D721Med (cell line): Measurements from ENCODE around the gene SYT9.

Source experiments
- DNase-seq: peaks from one replicate; pipeline ENCODE4 v3.0.0; 2011; ENCODE audit warnings: low spot score; ENCODE audit not compliant: insufficient read length
- FAIRE-seq: peaks from 2 replicates; lab custom pipeline; 2011; peaks lifted over from hg19 to GRCh38; lab: Jason Lieb, UNC
- CTCF ChIP-seq: IDR thresholded peaks from 2 replicates; pipeline ENCODE4 v1.5.1; 2012; ENCODE audit warnings: mild to moderate bottlenecking, control low read depth; ENCODE audit not compliant: insufficient read depth; ENCODE audit errors: missing control alignments

SYT9 gene

DNA sequence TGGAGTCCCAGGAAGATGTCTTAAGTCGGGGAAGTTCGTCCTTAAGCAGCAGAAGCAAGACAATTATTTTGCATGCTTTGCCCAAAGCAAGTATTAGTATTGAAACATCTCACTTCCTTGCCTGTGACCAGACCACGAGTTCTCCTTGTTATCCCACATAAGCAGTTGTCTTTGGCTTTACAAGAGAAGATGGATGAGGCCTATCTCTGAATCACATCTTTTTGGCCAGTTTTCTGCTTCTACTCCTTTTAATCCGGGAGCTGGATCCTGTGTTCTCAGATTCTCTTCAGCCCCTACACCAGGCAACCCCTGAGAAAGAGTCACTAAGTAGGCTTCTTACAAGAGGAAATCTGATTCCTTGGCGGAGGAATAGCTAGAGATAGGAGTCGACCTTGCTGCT is 2.1 kb downstream of the SYT9 start:
- no peak for FAIRE-seq
- DNase-seq: no peak
- no peak for TF ChIP-seq CTCF

GRCh38 chr11:7254731-7255291 is 3.1 kb downstream of the SYT9 start:
- no peak for TF ChIP-seq CTCF
- FAIRE-seq (no peak), DNase-seq (no peak)

DNA sequence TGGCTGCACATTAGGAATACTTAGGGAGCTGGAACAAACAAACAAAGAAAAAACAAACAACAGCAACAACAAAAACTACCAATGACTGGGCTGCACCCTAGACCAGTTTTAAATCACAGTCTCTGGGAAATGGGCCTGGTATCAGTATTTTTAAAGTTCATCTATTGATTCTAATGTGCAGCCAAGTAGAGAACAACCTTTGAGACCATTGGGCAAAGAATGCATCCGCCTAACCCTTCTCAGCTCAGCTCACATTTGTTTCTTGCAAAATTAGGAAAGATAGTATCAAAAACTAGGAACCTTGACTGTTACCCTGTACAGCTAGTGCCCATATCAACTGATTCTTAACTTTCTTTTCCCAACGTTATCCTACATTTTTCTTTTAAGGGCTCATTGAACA is 5.2 kb downstream of the SYT9 start:
- DNase-seq (no peak), FAIRE-seq (no peak)
- TF ChIP-seq CTCF: no peak

DNA sequence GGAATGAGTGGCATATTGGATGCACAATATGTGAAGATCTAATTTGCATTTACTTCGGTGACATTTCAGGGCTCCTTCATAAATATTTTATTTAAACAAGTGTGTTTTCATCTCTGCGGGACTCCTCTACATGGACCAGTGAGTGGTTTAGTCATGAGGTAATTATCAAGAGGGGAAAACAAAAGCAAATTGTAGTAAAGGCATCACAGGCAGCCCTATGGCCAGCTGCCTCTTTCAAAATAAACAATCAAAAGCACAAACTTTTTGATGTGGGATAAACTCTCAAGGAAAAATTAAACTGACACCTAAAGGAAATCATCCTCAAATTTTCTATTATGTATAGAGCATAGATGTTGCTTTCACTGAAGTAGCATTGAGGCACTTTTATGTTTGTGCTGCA is 6.0 kb downstream of the SYT9 start:
- no peak for TF ChIP-seq CTCF

DNA sequence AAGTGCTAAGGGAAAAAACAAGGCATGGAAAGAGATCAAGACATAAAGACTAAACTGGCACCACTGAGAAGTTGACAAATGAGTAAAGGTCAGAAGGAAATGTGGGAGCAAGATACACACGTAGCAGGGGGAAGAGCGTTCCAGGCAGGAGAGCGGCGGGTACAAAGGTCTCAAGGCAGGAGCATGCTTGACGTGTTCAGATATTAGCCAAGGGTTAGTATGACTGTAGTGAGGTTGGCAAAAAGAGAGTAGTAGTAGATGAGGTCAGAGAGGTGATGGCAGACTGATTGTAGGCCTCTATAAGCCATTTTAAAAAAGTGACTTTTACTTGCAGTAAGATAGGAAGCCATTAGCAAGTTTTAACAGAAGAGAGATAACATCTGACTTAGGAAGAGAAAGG is 9.9 kb downstream of the SYT9 start:
- DNase-seq (no peak), FAIRE-seq (no peak)
- TF ChIP-seq CTCF: no peak

More for the DNA sequence above, 6.0 kb downstream of the SYT9 start:
- FAIRE-seq (no peak), DNase-seq (no peak)

DNA sequence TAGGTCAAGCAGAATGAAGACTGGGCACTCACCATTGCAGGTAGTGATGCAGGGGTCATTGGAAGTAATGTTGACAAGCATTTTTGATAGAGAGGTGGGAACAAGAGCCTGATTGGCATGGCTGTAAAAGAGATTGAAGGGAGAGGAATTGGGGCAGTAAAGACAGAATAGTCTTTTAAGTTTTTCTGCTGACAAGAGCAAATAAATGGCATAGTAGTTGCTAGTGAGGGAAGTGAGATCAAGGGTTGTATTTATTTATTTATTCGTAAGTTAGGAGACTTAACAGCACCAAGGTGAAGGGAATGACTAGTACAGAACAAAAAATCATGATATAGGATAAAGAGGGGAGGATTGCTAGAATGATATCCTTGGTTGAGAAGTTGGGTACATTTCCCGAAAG is 11.0 kb downstream of the SYT9 start:
- DNase-seq: no peak
- no peak for TF ChIP-seq CTCF
- no peak for FAIRE-seq

GRCh38 chr11:7263842-7264241 is 12.1 kb downstream of the SYT9 start:
- TF ChIP-seq CTCF: no peak
- DNase-seq: no peak
- no peak for FAIRE-seq
